ENCODE measurements around the gene POLR2F.

POLR2F gene

DNA sequence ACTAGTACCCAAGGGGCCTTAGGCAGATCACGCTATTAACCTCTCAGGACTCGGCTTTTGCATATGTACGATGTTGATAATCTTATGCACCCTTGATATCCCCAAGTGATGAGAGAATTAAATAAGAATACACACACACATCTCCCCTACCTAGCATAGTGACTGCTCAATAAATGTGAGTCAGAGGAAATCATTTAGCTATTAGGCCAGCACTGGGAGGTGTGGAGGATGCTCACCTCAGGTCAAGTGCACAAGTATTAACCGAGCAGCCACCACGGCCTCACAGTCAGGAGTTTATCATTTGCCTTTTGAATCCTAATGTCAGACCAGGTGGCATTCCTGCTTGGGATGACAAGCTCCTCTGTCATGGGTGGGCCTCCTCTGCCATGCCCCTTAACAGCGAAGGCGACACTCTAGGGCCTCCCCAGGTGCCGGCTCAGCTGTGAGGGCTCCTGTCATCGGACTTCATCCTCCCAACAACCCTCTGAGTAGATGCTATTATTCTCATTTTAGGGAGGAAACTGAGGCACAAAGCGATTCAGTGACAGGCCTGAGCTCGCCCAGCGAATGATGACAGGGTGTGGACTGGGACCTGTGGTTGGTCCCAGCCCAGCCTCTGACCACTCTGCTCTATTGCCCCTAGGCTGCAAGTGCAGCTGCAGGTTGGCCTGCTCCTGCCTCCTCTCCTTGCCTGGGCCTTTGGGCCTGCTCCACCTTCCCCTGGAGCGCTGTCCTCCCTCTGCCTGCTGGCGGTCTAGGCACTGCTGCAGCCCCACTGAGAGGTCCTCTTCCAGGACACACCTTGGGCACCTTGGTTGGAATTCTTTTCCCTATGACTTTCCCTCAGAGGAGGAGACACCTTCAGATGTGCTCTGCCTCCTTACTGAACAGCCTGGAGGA, 35.9 kb downstream of the POLR2F start:
- no peak for TF ChIP-seq CTCF (IDR thresholded peaks at IDR 0.05; ENCODE audit: low read depth, low read length)
- DNase-seq (ENCODE audit: low read depth in 2 of 2): no peak
- no peak overlapping the region for H3K4me3 ChIP-seq (replicated peaks in 1 of 2; ENCODE audit: low read depth in 2 of 2, low read length in 2 of 2)

GRCh38 chr22:37990301-37990700, 36.8 kb downstream of the POLR2F start:
- TF ChIP-seq CTCF (IDR thresholded peaks at IDR 0.05; ENCODE audit: low read depth, low read length): no peak
- H3K4me3 ChIP-seq (replicated peaks in 1 of 2; ENCODE audit: low read depth in 2 of 2, low read length in 2 of 2): no peak overlapping the region
- DNase-seq (ENCODE audit: low read depth in 2 of 2): no peak

DNA sequence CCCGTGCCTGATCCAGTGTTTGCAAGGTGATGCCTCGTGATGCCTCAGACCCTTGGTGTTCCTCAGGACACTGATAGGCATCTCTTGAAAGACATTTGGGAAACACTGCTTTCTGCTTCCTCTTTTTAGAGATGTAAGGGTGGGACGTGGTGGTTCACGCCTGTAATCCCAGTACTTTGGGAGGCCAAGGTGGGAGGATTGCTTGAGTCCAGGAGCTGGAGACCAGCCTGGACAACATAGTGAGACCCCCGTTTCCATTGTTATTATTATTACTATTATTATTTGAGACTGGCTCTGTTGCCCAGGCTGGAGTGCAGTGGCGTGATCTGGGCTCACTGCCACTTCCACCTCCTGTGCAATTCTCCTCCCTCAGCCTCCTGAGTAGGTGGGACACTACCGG, 37.4 kb downstream of the POLR2F start:
- TF ChIP-seq CTCF (IDR thresholded peaks at IDR 0.05; ENCODE audit: low read depth, low read length): no peak
- no peak for DNase-seq (ENCODE audit: low read depth in 2 of 2)
- no peak overlapping the region for H3K4me3 ChIP-seq (replicated peaks in 1 of 2; ENCODE audit: low read depth in 2 of 2, low read length in 2 of 2)

- H3K4me3 ChIP-seq (replicated peaks in 1 of 2; ENCODE audit: low read depth in 2 of 2, low read length in 2 of 2): no peak overlapping the region
- no peak for TF ChIP-seq CTCF (IDR thresholded peaks at IDR 0.05; ENCODE audit: low read depth, low read length)
- no peak for DNase-seq (ENCODE audit: low read depth in 2 of 2)
Observed at GRCh38 chr22:37991731-37992442, 38.4 kb downstream of the POLR2F start.

- H3K4me3 ChIP-seq (replicated peaks in 1 of 2; ENCODE audit: low read depth in 2 of 2, low read length in 2 of 2): no peak overlapping the region
- DNase-seq (ENCODE audit: low read depth in 2 of 2): no peak
- no peak for TF ChIP-seq CTCF (IDR thresholded peaks at IDR 0.05; ENCODE audit: low read depth, low read length)
Observed at GRCh38 chr22:37994049-37994448, 40.5 kb downstream of the POLR2F start.

DNA sequence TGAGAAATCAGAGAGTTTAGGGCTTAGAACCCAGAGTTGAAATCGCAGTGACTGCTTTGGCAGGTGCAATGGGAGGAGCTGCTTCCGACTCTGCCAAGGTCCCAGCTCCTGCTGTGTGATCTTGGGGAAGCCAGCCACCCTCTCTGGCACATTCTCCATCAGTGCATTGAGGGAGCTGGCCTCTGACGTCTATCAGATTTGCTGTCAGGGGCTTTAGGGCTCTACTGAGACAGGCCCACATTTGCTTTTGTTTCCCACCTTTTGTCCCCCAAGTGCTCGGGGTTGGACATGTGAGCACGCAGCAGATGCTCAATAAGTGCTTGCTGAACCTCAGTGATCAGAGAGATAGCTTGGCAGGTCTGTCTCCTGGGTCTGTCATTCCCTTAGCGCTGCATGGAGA, 41.5 kb downstream of the POLR2F start:
- DNase-seq (ENCODE audit: low read depth in 2 of 2): no peak
- TF ChIP-seq CTCF (IDR thresholded peaks at IDR 0.05; ENCODE audit: low read depth, low read length): no peak
- H3K4me3 ChIP-seq (replicated peaks in 1 of 2; ENCODE audit: low read depth in 2 of 2, low read length in 2 of 2): no peak overlapping the region
